NT2/D1 (cell line): ENCODE measurements around the gene IWS1.

Experiments used
- DNase-seq: peaks from one replicate; pipeline ENCODE4 v3.0.0-alpha.2; 2011; ENCODE audit warnings: low read depth, low spot score
- H3K27me3 ChIP-seq: 2 replicates; pipeline ENCODE4 v1.6.0; 2011; ENCODE audit warnings: mild to moderate bottlenecking; ENCODE audit not compliant: insufficient read length, insufficient read depth
- H3K36me3 ChIP-seq: 2 replicates; pipeline ENCODE4 v1.6.1; 2011; ENCODE audit warnings: mild to moderate bottlenecking, low read length, mixed read lengths; ENCODE audit not compliant: insufficient read depth, insufficient read length
- H3K4me1 ChIP-seq: 2 replicates; pipeline ENCODE4 v1.5.1; 2011; ENCODE audit not compliant: insufficient read depth, insufficient read length
- H3K4me3 ChIP-seq: 2 replicates; pipeline ENCODE4 v1.5.1; 2011; ENCODE audit warnings: low read depth; ENCODE audit not compliant: insufficient read length
- H3K9ac ChIP-seq: 2 replicates; pipeline ENCODE4 v1.6.0; 2011; ENCODE audit warnings: low read depth; ENCODE audit not compliant: insufficient read length
- H3K9me3 ChIP-seq: 2 replicates; pipeline ENCODE4 v1.5.1; 2011; ENCODE audit warnings: mild to moderate bottlenecking, low read length; ENCODE audit not compliant: insufficient read depth
- SUZ12 ChIP-seq: IDR thresholded peaks from 2 replicates; pipeline ENCODE4 v1.6.1; 2011; ENCODE audit not compliant: insufficient read length, insufficient read depth; ENCODE audit errors: extremely low read depth
- YY1 ChIP-seq: IDR thresholded peaks from 2 replicates; pipeline ENCODE4 v1.6.1; 2011; ENCODE audit not compliant: insufficient read length, insufficient read depth
- ZNF274 ChIP-seq: IDR thresholded peaks from 2 replicates; pipeline ENCODE4 v1.6.1; 2011; ENCODE audit warnings: mild to moderate bottlenecking, low read depth, low read length

Gene IWS1

DNA sequence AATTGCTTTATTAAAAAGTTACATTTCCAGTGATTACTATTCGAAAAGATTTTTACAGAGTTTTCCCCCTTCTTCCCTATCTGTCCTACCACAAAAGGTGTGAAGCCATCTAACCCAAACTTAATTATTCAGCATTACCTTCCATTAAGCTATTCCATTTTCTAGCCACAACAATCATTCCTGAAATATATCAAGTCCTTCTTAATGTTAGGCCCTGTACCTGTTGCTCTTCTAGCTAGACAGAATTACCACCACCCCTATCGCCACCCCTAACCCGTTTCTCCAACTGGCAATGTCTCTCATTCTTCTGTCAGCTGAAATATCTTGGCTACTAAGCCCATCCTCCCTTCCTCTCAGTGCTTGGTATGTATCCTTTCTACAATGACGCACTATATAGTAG lies 13.9 kb downstream of the IWS1 start:
- TF ChIP-seq YY1 (no peak), SUZ12 (no peak), ZNF274 (no peak)
- H3K9me3 ChIP-seq: no peaks in the 10 kb centered on the region
- DNase-seq: no peak
- H3K36me3 ChIP-seq: peaks cover 63% of the 10 kb centered on the region
- H3K4me3 ChIP-seq: no peak overlapping the region
- H3K9ac ChIP-seq: no peak overlapping the region
- peaks cover 9% of the 10 kb centered on the region for H3K4me1 ChIP-seq
- H3K27me3 ChIP-seq: no peaks in the 10 kb centered on the region

DNA sequence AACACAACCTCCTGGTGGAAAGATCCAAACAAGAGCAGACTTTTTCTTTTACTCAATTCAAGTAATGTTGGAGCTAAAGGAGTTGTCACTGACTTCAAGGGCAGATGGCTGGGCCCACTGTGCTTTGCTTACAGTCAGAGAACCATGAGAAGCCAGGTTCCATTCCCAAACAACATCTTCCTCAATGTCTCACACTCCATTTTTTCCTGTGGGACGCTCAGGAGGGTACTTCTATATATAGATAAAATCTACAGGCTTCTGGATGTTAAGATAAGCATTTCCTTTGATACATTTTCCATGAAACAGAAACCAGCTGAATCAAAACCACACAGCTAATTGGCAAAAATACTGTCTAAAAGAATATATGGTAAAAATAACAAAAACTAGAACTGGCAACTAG lies 14.4 kb downstream of the IWS1 start:
- Histone ChIP-seq H3K36me3 (peaks cover 58% of the 10 kb centered on the region), H3K4me1 (peaks cover 9% of the 10 kb centered on the region), H3K9me3 (no peaks in the 10 kb centered on the region), H3K4me3 (no peak overlapping the region), H3K9ac (no peak overlapping the region), H3K27me3 (no peaks in the 10 kb centered on the region)
- TF ChIP-seq YY1: no peak
- TF ChIP-seq ZNF274: no peak
- TF ChIP-seq SUZ12: no peak
- DNase-seq: no peak

DNA sequence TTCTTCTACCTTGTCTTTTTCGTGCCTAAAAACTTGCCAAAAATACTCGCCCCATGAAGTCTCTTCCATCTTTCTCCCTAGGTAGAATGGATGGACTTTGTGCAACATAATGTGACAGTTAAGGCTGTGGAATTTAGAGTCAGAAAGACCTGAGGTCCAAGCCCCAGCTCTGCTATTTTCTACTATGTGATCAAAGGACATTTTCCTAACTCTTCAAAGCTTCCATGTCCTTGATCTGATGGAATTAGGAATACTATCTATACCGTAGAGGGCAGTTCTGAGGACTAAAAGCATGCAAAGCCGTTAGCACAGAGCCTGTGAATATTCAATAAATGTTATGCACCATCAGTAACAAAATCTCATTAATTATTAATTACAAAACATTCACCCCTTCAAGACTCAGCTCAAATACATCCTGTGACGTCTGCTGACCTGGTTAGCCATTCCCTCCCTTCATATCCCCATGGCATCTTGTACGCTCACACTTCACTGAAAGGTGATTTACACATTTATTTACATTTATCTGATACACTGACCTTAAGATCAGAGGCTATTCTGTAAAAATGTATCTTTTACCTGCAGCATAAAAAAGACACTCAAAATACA lies 15.1 kb downstream of the IWS1 start:
- DNase-seq: no peak
- H3K27me3 ChIP-seq: no peaks in the 10 kb centered on the region
- H3K9me3 ChIP-seq: no peaks in the 10 kb centered on the region
- H3K9ac ChIP-seq: no peak overlapping the region
- TF ChIP-seq SUZ12: no peak
- no peak for TF ChIP-seq YY1
- no peak for TF ChIP-seq ZNF274
- peaks cover 9% of the 10 kb centered on the region for H3K4me1 ChIP-seq
- peaks cover 57% of the 10 kb centered on the region for H3K36me3 ChIP-seq
- H3K4me3 ChIP-seq: no peak overlapping the region

DNA sequence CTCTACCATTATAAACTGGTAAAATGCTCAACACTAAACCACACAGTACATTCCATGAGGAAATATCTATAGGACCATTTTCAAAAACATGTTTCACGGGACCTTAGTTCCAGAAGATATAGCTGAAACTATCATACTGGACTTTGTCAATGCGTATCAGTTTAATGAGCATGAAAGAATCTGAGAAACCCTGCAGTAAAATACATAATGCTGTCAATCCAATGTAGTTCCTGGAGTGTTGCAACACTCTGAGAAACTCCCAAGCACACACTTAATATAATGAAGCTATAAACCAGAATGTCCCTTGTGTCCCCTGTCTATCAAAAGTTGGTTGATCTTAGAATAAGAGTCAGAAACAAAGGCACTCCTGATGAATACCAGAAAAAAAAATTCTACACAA lies 16.2 kb downstream of the IWS1 start:
- Histone ChIP-seq H3K4me1 (peaks cover 7% of the 10 kb centered on the region), H3K9ac (no peak overlapping the region), H3K4me3 (no peak overlapping the region), H3K36me3 (peaks cover 55% of the 10 kb centered on the region), H3K27me3 (no peaks in the 10 kb centered on the region), H3K9me3 (no peaks in the 10 kb centered on the region)
- no peak for DNase-seq
- TF ChIP-seq SUZ12: no peak
- no peak for TF ChIP-seq ZNF274
- no peak for TF ChIP-seq YY1

DNA sequence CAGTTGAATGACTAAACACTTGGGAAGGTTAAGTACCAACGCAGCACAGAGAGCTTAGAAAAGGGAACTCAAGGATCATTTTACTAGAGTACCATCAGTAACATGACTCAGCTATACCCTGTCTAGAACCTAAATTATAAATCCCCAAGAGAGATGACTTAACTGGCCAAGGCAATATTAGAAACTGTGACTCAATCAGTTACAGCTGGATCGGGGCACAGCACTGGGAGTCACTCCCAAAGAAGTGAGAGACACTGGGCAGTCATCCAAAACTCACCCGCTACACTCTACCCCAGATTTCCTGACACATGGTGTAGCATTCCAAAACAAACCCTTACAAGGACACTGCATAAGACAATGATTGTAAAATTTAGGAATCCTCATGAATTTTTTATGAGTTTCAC lies 17.7 kb downstream of the IWS1 start:
- no peak for DNase-seq
- no peak overlapping the region for H3K4me3 ChIP-seq
- no peak overlapping the region for H3K9ac ChIP-seq
- peaks cover 55% of the 10 kb centered on the region for H3K36me3 ChIP-seq
- TF ChIP-seq SUZ12: no peak
- no peak for TF ChIP-seq YY1
- TF ChIP-seq ZNF274: no peak
- H3K27me3 ChIP-seq: no peaks in the 10 kb centered on the region
- H3K4me1 ChIP-seq: peaks cover 2% of the 10 kb centered on the region
- H3K9me3 ChIP-seq: no peaks in the 10 kb centered on the region

DNA sequence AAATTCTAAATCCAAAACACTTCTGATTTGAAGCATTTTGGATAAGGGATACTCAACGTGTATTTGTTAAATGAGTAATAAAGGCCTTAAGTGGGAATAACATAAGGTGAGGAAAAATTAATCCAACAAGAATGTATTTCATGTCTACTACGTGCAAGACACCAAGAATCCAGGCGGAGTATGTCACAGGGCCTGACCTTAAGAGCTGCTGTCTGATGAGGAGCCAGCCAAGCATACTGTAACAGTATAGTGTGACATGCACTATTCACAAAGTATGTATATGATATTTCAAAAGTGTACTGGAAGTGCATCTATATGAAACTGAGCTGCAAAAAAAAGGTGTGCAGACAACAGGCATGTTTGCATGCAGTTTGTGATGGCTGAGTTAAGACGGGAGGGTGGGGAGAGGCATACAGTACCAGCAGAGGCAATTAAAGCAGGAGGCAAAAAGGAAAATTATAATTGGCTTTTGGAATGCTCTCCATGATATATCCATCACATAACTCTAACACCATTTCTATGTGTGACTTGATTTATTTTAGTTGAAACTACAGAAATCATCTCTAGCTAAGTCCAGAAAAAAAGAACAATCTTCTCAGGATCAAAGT lies 18.2 kb downstream of the IWS1 start:
- peaks cover 2% of the 10 kb centered on the region for H3K4me1 ChIP-seq
- no peak for TF ChIP-seq ZNF274
- TF ChIP-seq YY1: no peak
- TF ChIP-seq SUZ12: no peak
- H3K9ac ChIP-seq: no peak overlapping the region
- no peak for DNase-seq
- no peaks in the 10 kb centered on the region for H3K27me3 ChIP-seq
- no peaks in the 10 kb centered on the region for H3K9me3 ChIP-seq
- no peak overlapping the region for H3K4me3 ChIP-seq
- H3K36me3 ChIP-seq: peaks cover 56% of the 10 kb centered on the region

DNA sequence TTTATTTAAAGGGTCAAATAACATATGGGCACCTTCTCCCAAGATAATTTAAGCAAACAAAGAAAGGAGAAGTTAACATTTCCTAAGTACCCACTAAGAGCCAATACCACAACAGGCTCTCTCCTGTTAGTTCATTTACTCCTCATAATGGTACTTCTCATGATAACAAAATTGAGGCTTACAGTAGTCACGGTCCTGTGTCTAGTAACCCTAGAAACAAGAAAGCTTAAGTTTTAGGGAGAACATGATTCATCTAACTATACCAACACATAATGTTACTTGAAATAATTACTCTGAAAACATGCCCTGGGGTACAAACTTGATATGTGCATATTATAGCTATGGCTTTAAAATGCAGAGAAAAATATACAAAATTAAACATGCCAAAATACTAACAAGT lies 19.8 kb downstream of the IWS1 start:
- Histone ChIP-seq H3K4me3 (no peak overlapping the region), H3K27me3 (no peaks in the 10 kb centered on the region), H3K9me3 (no peaks in the 10 kb centered on the region), H3K4me1 (peaks cover 2% of the 10 kb centered on the region), H3K9ac (no peak overlapping the region), H3K36me3 (peaks cover 62% of the 10 kb centered on the region)
- no peak for DNase-seq
- TF ChIP-seq YY1 (no peak), ZNF274 (no peak), SUZ12 (no peak)
